HG02973 (cell line): ENCODE data around the gene SLMAP.

Experiments used
- ATAC-seq: cut with Tn5 transposase; IDR thresholded peaks from one replicate; pipeline ENCODE4 v1.9.1; 2021; ENCODE audit warnings: moderate library complexity; ENCODE audit not compliant: unreplicated experiment

The SLMAP gene

DNA sequence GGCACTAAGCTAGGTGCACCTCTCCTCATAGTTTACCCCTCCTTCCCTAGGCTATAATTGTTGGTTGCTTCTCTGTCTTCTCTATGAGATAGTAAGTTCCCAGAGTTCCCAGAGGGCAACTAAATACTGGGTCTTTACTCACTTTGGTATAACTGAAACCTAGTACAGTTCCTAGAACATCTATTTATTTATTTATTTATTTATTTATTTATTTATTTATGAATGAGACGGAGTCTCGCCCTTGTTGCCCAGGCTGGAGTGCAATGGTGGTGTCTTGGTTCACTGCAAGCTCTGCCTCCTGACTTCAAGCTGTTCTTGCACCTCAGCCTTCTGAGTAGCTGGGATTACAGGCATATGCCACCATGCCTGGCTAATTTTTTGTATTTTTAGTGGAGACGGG is 181.0 kb downstream of the SLMAP start:
- ATAC-seq = no peak

DNA sequence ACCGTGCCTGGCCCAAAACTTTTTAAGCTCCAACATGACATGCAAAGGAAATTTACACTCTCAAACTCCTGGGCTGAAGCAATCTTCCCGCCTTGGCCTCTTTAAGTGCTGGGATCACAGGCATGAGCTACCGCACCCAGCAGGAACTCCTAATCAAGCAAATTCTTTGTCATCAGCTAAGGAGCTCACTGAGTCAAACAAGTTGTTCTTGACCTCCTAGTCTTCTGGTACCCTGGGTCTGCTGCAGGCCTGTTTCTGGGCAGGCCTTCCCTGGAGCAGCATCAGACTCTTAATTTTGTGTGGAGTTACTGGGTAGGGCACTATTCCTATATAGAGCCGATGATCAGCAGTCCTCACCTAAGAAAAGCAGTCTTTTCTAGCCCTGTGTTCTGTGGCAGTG is 183.7 kb downstream of the SLMAP start:
- ATAC-seq = no peak

DNA sequence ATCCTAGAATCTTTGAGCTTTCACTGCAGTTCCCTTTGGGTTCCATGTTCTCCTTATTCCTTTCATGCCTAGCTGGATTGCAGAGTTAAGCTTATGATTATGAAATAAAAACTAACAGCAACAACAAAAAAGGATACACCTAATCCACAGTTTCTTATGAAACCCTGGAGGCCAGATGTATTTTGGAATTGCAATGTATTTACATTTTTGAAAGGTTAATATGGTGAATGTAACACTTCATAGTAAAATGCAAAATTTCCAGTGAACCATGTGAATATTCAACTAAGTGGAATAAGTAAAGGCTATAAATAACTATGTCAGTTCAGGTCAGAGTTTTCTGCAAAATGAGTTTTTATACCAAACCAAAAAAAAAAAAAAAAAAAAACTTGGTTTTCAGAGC is 186.3 kb downstream of the SLMAP start:
- no peak for ATAC-seq

DNA sequence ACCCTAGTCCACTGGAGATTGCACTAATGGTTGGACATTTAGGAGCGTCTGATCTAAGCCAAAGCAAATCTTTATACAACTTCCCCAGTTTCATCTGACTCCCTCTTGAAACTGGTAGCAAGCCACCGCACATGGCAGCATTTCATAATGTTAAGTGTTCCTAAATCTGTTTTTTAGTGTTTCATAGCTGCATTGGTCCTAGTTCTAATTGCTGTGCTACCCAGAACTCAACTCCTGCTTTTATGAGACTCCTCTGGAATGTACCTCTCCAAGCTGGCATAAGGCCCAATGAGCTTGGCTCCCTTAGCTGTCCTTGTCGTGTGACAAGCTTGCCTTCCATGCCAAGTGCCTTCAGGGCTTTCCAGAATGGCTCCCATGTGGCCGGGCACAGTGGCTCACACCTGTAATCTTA is 186.8 kb downstream of the SLMAP start:
- ATAC-seq = no peak

DNA sequence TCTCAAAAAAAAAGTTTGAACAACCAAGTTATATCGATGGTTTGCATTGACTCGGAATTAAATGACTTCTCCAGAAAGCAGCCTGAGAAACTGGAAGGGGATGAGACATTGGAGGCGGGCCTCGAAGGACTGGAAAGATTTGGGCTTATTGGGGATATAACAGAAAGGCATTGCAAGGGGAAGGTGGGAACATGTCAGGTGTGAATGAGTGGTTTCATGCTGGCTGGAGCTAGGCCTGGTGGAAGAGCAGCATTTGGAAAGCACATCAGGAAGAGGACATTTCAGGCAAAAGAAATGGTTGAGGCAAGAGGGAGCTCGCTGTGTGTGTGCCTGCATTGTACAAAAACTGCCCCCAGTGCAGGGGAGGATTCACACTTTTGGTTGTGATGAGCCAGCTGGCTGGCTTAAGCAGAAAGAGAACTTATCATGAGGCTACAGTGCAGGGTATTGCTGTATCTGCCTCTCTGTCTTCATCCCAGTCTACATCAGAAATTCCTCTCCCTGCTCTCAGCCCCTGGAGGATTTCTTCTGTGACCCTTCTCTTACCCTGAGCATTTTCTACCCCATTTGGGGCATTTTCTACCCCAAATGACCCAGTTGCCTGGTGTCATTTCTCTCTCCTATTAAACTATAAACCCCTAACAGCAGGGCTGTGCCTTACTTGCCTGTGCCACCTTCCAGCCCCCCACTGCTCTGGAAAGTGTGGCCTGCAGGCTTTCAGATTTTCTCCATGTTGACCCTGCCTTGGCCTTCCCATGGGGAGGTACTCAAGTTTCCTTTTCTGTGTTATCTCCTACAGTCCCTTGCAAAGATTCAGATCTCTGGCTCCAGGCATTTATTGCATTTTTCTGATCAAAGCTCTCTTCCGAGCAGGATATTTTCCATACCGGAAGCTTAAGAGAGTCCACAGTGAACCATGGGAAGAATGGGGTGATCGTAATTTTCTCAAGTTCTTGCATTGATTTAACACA is 187.7 kb downstream of the SLMAP start:
- no peak for ATAC-seq

DNA sequence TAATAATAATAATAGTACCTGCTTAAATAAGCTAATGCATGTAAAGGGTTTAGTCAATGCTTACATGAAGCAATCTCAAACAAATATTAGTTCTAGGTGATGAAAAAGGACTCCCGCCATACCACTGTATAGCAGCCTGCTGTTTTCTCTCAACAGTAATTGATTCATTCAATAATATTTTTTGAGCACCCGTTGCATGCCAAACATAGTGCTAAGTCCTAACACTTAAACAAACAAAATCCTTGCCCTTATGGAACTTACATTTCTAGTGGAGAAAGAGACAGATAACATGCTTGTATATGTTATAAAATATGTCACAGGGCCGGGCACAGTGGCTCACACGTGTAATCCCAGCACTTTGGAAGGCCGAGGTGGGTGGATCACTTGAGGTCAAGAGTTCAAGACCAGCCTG is 190.9 kb downstream of the SLMAP start:
- no peak for ATAC-seq

DNA sequence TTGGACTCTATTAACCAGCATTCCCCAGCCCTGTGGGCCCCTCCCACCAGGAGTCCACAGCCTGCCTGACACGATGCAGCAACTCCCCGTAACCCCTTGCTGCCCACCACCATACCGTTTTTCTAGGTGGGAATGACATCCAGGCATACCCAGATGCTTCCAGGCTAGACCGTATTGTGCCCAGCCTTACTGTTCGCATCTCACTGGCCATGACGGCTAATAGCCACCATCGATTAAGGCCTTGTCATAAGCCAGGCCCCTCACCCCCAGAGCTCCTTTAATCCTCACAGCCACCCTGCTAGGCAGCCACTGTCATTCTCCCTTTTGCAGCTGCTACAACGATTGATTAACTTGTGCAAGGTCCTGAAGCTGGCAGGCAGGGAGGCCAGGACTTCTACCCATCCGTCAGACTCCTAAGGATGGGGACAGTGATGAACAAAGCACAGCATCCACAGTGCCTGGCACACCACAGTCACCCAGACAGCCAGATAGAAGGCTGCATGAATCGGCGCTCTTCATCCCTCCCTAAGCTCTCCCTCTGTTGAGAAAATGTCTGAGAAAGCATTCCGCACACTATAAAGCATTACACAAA is 192.1 kb downstream of the SLMAP start:
- ATAC-seq = no peak

DNA sequence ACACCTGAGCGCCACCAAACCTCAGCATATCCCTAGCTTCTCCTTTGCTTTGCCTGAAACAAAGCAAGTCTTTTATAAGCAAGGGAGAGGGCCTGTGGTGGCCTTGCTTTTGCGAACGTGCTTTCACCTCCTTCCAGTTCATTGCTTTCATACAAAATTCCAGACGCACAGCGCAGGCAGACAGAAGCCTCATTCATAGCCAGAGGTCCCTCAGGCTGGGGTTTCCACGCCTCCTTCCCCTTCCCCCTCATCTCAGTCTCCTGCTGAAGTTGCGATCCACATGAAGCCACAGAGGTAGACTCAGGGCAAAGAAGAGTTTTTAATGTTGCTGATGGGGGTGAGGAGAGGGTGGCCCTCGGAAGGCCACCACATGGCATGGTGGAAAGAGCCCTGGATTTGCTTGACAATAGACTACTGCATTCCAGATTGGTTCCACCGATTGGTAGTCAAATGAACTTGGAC is 192.7 kb downstream of the SLMAP start:
- no peak for ATAC-seq

DNA sequence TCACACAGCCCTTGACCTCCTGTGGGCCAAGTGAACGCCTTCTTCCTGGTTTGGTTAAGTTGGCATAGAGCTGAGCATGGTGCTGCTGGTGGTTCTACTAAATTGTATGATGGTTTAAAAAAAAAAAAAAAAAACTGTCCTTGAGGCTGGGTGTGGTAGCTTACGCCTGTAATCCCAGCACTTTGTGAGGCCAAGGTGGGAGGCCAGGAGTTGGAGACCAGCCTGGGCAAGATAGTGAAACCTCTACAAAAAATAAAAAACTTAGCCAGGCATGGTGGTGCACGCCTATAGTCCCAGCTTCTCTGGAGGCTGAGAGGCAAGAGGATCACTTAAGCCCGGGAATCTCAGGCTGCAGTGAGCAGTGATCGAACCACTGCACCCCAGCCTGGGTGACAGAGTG is 193.2 kb downstream of the SLMAP start:
- ATAC-seq = no peak

DNA sequence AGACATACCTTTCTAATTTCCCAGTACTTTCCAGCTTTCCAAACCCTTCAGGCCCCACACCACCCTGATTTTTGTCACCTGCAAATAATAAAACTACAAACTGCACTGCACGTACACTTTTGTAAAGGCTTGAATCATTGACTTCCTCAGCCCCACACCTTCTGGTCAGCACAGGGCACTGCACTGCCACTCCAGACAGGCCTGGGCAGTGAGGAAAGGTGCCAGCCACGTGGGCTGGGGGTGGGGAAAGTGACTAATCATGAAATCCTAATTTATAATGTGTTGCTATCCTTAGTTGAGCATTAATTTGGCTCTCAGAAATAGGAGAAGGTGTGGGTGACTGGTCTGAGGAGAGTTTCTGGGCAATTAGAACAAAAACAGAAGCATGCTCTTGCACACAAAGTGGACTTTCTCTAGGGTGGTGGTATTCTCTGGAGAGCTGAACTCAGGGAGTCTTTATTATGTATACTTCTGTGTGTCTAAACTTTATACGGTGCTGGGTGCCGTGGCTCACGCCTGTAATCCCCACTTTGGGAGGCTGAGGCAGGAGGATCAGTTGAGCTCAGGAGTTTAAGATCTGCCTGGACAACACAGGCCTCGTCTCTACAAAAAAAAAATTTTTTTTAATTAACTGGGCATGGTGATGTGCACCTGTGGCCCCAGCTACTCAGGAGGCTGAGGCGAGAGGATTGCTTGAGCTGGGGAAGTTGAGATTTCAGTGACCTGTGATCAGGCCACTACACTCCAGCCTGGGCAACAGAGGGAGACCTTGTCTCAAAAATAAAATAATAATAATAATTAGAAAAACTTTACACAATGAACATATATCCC is 193.9 kb downstream of the SLMAP start:
- no peak for ATAC-seq

DNA sequence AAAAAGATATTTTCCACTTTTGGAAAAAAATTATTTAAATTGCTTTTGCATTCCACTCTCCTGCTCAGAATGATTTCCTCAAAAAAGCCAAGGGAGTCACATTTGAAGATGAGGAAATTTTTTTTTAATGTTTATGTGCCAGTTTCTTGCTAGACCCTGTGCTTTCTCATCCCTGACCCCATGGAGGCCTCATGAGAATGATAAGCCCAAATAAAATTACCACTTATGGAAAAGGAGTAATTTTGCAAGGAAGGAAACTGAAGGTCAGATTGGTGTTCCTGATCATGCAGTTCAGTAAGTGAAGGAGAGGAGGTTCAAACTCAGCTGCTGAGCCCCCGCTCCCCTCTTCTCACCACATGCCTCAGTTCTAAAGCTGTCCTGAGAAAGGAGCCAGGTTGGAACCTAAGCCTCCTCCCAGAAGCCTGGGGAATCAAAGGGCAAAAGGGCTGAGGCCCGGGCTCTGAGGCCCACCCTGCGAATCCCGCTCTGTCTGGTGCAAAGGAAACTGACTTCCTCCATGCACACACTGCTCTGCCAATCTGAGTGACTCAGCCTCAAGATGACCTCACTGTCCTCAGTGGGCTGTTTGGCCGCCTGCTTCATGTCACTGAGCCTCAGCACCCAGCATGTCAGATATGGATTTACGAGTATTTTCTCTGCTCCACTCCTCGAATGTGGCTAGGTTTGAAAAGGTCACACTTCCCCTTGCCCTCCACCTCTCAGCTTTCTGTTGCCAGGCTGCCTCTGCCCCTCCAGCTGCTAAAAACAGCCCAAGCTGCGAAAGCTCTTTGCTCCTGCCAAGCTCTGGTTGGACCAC is 195.2 kb downstream of the SLMAP start:
- ATAC-seq = no peak

DNA sequence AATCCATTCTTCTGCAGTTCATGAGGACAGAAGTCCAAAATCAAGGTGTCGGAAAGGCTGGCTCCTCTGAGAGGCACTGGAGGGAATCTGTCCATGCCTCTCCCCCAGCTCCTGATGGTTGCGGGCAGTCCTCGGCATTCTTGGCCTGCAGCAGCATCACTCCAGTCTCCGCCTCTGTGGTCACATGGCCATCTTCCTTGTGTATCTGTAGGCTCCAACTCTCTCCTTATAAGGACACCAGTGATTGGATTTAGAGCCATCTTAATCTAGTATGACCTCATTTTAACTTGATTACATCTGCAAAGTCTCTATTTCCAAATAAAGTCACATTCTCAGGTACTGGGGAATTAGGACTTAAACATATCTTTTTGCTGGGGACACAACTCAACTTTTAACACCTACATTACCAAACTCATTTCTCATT is 196.1 kb downstream of the SLMAP start:
- no peak for ATAC-seq

DNA sequence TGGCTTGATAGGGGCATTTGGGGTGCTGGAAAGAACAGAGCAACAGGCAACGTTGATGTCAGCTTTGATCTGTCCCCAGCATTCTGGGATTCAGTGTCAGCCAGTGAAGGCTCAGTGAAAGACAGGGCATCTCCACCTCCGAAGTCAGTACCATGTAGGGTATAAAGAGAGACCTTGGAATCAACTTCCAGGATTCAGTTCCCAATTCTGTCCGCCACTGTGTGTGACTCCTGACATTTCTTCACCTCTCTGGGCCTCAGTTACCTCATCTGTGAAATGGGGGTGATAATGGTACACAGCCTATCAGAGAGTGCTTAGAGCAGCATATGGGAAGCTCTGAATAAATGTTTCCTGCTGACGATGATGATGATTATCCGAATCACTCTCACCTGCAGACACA is 196.5 kb downstream of the SLMAP start:
- no peak for ATAC-seq

DNA sequence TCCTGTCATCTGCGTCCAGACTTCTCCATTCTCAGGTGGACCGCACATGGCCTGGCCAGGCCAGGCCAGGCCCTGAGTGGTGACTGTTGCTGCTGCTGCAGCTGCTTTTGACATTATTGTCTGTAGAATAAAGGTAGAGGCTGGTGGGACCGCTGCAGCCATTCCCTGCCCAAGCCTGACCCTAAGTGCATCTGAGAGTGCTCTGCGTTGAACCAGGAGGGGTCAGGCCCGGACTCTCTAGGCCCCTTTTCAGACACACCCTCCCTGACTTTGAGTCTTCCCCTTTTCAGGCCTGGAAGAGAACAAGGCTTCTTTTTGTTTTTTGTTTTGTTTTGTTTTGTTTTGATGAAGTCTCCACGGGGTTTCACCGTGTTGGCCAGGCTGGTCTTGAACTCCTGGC is 197.5 kb downstream of the SLMAP start:
- ATAC-seq = no peak

DNA sequence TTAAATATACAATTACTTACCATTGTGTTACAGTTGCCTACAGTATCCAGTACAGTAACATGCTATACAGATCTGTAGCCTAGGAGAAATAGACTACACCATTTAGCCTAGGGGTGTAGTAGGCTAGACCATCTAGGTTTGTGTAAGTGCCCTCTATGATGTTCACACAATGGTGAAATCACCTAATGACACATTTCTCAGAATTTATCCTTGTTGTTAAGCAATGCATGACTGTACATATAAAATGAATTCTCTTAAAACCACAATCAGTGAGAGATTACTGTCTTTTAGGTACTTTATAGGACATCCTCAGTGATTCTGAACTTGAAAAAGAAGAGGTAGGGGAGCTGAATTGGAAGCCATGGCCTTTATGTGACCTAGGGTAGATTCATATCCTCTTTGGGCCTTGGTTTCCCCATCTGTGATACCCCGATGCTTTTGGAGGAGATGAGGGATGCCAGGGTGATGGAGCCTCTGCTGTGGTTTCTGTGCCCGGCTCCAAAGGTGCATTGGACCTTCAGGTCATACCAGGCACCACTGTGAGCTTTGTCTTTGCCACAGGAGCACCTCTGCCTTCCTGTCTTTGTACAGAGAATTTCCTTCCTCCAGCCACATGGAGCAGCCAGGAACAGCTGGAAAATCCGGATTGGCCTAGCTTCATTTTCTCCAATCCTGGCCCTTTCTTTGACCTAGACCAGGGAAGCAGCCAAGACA is 200.2 kb downstream of the SLMAP start:
- ATAC-seq = no peak

DNA sequence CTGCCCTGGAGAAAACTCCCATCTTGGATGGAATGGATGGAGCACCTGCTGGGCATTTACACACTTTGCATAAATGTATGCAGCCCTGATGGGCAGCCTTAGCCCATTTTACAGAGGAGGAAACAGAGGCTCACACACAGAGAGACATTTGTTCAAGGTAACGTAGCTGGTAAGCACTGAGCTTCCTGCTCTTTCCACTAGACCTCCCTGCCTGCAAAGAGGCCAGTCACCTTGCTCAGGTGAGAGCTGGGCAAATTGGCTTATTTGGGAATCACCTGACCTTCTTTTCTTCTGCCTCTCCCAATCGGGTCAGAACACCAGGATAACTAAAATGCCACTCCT is 200.7 kb downstream of the SLMAP start:
- no peak for ATAC-seq

DNA sequence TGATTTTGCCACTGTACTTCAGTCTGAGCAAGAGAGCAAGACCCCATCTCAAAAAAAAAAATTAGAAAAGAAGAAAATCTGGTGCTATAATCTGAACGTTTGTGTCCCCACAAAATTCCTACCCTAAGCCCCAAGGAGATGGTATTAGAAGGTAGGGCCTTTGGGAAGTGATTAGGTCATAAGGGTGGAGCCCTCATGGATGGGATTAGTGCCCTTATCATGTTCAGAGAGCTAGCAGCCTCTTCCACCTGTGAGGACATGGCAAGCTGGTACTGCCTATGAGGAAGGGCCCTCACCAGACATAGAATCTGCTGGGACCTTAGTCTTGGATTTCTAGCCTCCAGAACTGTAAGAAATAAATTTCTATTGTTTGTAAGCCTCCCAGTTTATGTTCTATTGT is 201.7 kb downstream of the SLMAP start:
- ATAC-seq = no peak

DNA sequence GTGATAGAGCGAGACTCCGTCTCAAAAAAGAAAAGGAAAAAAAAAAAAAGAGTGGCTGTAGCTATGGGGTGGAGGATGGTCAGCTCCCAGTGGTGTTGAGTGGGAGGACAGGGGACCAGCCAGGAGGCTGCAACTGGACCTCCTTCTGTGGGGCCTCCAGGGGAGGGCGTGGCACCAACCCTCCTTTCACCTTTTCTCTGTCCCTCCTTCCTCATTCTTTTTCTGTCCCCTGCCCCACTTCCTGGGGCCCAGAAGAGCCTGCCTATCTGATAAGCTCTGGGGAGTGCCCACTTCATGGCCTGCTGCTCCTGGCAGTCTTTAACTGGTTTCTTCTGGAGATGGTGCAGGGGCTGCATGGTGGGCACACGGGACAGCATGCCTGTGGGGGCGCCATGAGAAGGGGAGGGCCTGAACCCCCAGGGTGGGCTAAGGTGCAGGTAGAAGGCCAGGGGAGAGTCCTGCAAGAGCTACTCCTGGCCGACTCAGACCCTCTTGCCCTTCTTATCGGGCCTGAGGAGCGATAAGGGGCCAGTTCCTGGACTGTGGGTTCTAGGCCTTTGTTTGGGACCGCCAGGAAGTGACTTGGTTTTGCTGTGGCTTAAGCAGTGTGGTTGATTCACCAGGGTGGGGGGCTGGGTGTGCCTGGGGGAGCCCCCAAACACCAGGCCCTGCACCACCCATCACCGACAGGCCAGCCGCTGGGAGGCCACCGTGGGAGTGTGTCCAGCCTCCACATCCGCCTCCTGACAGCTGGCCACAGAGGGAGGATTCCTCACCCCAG is 202.7 kb downstream of the SLMAP start:
- ATAC-seq = no peak

DNA sequence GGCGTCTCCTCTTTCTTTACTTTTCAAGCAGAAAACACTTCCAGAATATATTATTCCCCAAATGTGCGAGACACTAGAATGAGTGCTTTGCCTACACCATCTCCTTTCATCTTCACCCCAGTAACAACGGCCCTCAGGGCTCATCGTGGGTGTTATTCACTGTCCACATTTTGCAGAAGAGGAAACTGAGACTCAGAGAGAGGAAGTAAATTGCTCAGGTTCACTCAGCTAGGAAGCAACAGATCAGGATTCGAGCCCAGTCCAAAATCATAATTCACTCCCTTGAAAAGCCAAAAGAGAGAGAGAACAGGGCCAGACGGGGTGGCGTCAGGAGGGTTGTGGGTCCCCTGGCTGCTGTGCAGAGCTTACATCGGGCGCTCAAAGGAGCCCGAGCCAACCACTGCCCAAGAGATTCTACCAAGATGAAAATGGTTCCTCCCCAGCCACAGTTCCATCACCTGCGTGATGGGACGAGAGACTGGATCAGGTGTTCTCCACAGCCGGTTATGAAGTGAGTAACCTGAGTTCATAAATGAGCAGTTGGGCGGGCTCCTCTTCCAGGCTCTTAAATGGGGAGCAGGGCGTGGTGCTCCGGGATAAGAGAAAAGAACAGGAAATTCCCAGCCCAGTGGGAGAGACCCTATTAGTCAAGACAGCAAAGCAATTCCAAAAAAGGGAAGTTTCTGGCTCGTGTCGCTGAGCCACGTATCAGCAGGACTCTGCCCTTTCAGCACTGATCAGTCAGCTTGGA is 203.5 kb downstream of the SLMAP start:
- no peak for ATAC-seq
